SK-MEL-5 (cell line): ENCODE results near the gene HOXD9. TPM values are rescaled to one million over a fixed set of nuclear protein-coding genes. Genes with fewer than 3 reads are reported as not detected.
A peak's percentile ranks its signal among the peaks of the same experiment; 100 is the strongest.

Experiments
- DNase-seq: peaks from one replicate; pipeline ENCODE4 v3.0.0-alpha.2; 2016; ENCODE audit warnings: low read depth, low spot score
- in situ Hi-C: cut with HindIII; loops from 2 replicates; pipeline ENCODE4 v1.10.0; 2016; ENCODE audit warnings: low sequenced_read_pairs, high pct_unique_total_duplicates, low pct_unique_long_range_greater_than_20kb
- polyA plus RNA-seq, 2 experiments: library from polyadenylated mRNA; depleted of rRNA; stranded (reverse); fragments of >200 nt; gene quantifications; 2 replicates each; pipeline ENCODE4 v1.2.3, GENCODE V29; 2015
- total RNA-seq: library from RNA; depleted of rRNA; stranded (reverse); fragments of >200 nt; shearing (Covaris generic); gene quantifications from 2 replicates; pipeline ENCODE4 v1.2.3, GENCODE V29; 2014; rRNA removed

The HOXD9 gene
- 0.18 and 0.59 TPM in 2 replicates for total RNA-seq
- 0.85 TPM in 2 replicates for polyA plus RNA-seq (2015; cell fraction: cytosol; rRNA removed)
- 2.3 and 4.1 TPM in 2 replicates for polyA plus RNA-seq (2015; cell fraction: nucleus; rRNA removed)

DNA sequence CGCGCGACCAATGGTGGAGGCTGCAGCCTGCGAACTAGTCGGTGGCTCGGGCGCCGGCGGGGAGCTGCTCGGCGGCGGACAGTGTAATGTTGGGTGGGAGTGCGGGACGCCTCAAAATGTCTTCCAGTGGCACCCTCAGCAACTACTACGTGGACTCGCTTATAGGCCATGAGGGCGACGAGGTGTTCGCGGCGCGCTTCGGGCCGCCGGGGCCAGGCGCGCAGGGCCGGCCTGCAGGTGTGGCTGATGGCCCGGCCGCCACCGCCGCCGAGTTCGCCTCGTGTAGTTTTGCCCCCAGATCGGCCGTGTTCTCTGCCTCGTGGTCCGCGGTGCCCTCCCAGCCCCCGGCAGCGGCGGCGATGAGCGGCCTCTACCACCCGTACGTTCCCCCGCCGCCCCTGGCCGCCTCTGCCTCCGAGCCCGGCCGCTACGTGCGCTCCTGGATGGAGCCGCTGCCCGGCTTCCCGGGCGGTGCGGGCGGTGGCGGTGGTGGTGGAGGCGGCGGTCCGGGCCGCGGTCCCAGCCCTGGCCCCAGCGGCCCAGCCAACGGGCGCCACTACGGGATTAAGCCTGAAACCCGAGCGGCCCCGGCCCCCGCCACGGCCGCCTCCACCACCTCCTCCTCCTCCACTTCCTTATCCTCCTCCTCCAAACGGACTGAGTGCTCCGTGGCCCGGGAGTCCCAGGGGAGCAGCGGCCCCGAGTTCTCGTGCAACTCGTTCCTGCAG is at the start of gene HOXD9:
HOXD9 (plus strand) TSS at position 37 of the 728 bp plus-strand sequence; CDS start at position 87, 50 bp downstream.
- DNase-seq: no peak
- in situ Hi-C loops: no loop called here

DNA sequence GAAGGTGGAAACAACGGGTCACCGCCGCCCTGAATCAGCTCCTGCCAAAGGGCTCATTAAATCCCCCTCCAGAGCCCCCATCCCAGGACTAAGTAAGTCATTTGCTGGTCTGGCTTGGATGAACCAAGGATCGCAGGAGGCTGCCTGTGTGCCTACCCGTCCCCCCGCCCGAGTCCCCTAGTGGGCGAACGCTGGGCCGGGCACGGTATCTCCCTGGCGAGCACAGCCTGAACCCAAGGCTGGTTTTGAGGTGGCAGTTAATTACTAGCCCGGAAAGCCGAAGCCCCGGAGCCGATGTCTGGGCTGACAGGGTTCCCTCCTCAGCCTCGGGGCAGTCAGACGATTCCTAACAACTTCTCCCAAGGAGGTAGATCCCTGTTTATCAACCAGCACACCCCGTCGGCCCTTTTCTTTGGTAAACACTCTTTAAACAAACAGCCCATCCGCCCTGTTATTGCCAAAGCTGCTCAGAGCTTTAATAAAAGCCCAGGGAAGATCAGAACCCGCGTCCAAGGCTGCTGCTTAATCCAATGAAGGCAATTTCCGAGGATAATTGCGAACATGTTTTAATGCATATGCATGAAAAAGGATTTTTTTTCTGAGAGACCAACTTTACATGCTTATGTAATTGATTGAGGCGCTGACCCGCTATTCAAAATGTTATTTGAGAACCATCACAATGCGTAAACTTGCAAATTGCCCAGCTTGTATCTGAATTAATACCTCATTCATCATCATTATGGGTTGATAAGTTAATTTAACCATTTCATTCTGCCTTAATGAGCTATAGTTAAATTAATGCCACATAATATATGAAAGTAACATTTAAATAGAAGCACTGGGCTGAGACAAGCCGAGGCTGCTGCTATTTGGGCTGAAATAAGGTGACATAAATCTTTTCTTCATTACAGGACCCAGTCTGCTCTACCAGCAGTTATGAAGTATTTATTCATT is 49.3 kb upstream of the HOXD9 start:
- DNase-seq: no peak
- in situ Hi-C loops: no loop called here

DNA sequence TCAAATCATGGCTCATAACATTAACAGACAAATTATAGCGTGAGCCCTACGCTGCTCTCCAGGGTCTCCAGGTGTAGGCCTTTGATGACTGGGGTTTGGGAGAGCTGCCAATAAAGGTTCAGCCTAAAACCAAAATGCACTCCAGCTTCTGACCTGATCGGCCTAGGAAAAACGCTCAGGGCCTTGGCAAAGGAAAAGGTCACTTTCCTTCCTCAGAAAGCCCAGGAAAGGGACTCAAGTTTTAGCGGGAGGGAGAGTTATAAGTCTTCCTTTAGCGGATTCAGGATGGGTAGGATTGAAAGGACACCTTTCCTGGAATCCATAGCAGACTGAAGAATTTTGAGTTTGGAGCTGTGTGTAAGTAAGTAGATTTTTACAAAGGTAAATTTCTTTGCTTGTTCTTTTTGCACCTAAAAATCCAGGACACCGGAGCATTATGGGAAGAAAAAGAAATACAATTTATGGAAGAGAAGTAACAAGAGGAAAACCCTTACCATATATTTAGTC is 47.5 kb upstream of the HOXD9 start:
- in situ Hi-C loops: no loop called here
- DNase-seq: no peak

DNA sequence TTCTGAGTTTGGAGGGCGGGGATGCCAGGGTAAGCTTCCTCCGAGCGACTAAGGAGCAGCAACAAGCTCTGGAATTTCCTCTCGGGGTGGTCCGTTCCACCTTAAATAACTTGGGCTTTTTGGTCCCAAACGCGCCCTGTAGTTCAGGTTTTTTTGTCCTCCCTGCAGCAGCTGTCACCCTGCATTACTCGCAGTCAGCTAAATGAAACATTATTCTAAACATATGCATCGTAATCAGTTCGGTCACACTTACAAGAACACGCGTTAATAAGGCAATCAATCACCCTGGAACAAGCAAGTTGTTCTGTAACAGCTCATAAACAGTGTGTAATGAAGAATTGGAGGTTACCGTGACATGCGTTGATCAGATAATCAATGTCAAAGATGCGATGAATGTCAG is 47.0 kb upstream of the HOXD9 start:
- DNase-seq: no peak
- in situ Hi-C loops: no loop called here

DNA sequence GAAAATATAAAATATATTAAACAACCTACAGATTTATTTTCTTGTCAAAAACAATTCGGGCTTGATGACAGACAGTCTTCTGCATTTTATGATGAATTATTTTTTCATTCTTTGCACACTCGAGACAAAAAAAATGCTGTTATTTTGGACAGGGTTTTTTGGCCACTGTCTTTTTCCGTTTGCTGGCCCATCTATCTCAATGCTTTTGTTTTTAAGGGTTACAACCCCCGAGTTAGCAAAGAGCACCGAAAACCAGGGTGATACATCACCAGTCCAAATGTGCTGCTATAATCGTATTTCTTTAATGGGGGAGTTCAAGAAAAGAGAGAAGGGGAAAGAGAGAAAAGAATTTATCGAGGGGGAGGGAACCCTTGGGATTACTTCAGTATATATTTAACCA is 46.5 kb upstream of the HOXD9 start:
- in situ Hi-C loops: no loop called here

DNA sequence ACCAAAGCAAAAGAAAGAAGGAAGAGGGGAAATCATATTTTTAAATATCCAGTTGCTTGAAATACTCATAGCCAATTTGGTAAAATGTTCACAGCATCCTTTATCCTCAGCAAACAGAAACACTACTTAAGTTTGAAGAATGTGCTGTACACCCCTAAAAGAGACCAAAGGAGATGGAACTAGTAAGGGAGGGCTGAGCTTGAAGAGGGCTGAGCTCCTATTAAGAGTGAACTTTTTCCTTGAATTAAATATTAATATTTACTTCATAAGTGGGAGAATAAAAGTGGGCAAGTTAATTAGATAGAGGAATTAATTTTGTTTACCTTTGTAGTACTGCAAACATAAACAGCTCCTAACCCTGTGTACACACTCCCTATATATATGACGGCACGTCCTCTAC is 45.7 kb upstream of the HOXD9 start:
- in situ Hi-C loops: no loop called here
- no peak for DNase-seq

More for the DNA sequence above, 46.5 kb upstream of the HOXD9 start:
- no peak for DNase-seq

DNA sequence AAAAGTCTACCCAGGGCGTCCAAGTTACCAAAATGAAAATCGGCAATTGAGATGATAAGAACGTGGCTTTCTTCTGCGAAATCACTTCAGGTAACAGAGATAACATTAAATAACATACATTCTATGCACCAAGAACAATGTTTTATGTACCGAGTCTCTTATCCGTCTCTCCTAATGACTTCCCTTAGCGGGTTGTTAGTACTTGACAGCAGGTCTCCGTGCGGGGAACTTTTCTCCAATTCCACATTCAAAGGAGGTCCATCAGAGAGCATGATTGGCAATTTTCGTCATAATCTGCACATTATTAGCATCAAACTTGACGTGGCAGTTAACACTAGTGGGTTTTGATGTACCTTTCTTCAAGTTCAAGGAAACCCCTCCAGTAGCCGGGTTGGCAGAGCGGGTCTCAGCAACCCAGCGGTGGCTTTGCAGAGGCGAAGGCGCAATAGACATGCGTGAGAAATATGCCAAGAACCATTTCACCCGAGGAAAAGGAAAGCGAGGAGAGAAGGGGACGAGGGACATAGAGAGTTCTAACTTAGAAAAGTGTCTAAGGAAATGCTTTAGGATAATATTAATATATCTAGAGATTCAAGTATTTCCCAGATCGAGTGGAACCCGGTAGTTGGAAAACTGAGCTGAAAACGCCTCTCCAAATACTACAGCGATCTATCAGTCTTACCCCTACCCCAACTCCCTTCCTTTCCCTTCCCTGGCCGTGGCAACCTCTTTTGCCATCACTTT is 43.8 kb upstream of the HOXD9 start:
- no peak for DNase-seq
- in situ Hi-C loops: no loop called here

DNA sequence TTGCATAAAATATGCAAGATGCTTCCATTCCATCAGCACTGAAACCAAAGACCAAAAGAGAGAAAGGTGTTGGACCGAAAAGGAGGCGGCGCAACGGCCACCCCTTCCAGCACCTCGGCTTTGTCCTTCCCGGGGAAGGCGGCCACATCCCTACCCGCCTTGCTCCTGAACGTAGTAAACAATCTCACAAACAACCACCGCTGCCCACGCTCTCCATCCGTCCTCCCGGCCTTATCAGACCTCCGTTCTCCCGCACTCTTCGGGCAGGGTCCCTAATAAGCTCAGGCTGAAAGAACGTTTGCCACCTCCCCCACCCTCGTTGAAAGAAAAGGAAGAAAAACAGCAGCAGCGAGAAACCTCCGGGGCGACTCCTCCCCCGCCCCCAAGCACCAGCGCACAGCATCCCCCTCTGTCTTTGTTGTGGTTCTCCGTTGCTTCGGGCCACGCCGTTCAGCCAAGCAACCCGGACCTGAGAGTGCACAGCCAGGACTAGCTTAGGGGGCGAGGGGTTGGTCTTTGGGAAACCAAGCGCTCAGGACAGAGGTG is 43.2 kb upstream of the HOXD9 start:
- no peak for DNase-seq
- in situ Hi-C loops: no loop called here

DNA sequence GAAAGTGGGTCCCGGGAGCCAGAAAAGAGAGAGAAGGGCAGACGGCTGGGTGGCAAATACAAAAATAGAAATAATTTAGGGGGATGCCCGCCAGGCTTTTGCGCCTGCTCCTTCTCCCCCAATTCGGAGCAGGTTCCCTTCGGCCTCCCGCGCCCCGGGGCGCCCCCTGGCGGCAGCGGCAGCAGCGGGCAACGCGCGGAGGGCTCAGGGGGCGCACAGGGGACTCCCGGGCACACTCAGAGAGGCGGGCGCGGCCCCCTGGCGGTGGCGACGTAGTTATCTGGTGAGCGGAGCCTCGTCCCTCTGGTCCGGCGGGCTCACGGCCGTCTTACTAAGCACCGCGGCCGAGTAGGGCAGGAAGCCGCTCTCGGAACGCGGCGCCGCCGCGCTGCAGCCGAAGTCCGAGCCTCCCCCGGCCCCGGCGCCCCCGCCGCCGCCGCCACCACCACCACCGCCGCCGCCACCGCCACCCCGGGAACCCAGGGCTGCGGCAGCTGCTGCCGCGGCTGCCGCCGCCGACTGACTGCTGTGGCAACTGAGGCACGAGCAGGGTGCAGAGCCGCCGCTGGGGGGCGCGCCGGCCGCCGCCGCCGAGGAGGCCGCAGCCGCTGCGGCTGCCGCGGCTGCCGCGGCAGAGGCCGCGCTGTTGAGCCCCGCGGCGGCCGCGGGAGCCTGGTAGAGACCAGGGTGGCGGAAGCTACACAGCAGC is 42.5 kb upstream of the HOXD9 start:
- in situ Hi-C loops: no loop called here
- DNase-seq: peak; percentile 85

DNA sequence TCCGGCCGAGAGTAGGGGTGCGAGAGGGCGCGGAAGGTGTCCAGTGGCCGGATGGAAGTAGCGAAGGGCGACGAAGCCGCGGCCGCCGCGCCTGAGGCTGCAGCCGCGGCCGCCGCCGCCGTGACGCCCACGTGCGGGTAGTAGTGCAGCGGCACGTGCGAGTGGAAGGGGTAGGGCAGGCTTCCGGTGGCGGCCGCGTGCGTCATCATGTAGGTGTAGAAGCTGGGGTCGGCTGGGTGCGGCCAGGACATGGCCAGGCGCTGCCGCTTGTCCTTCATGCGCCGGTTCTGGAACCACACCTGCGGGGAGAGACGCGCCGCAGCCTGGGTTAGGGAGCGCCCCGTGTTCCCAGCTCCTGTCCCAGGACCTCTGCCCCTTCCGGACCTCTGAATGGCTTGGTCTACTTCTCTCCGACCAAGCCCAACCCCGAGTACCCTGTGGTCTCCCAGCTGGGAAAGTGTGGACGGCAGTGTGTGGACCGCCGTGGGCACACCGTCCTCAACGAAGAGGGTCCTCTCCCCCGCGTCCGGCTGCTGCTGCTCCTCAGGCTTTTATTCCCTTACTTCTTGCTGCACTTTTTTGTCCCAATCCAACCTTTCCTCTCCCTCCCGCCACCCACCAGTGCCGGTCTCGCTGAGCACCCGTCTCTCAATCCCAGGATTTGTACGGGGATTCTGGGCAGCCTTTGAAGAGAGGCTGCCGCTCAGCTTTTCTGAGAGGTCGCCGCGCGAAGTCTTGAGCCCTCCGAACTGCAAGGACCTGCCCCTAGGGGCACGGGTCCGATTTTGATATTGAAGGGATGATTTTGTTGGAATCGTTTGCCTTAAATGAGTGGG is 41.8 kb upstream of the HOXD9 start:
- no peak for DNase-seq
- in situ Hi-C loops: no loop called here

DNA sequence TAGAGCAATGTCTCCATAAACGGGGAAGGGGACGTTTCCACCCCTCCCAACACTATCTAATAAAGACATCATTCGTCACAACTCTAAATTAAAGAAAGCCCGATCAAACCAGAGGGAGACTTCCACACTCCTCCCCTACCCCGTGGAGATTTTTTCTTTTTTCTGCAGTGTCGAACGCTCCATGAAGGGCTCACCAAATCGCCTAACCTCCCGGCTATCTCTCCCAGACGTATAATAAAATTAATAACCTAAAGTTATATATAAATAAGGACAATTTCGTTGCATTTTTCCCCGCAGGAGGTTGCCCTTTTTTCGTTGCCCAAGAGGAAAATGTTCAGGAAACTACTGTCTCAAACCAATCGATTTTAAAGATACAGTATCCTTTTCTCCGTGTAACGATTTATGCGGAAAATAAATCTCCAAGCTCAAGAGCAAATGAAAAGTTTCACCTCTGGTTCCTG is 41.1 kb upstream of the HOXD9 start:
- in situ Hi-C loops: no loop called here
- DNase-seq: no peak

DNA sequence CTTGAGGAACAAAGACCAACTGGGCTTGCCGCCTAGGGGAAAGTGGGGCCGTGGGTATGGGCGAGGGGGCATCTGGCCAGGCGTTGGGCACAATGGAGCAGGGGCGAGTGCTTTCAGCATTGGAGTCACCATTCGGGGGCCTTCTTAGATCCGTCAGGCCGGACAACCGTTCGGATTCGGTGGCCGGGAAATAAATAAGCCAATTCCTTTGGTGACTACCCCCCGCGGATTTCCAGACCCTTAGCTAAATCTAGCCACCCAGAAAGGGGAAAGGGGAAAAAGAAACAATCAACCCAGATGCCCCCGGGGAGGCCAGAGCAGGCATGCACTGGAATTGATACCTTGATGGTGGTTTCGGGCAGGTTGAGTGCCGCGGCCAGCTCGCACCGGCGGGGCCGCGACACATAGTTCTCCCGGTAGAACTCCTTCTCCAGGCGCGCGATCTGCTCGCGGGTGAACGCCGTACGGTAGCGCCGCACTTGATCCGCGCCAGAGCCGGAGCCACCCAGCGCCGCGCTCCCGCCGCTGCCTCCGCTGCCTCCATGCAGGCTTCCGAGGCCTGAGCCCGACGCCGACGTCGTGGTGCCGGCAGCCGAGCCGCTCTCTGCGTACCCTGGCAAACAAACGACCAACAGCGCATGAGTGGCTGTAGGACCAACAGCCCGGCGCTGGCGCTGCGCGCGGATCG is 40.5 kb upstream of the HOXD9 start:
- no peak for DNase-seq
- in situ Hi-C loops: no loop called here

DNA sequence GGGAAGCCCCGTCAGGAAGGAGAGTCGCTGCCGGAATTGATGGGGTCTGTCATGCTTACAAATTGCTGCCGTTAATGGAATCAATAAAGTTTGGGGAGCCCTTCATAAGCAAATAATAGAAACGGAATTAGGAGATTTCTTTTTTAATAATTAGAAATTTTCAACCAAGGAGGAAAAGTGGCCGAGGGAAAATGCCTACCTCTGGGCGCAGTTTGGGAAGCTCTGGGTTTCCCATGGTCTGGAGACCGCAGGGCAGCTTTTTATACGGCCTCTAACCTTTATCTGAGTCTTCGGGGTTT is 40.0 kb upstream of the HOXD9 start:
- in situ Hi-C loops: no loop called here
- DNase-seq: no peak

DNA sequence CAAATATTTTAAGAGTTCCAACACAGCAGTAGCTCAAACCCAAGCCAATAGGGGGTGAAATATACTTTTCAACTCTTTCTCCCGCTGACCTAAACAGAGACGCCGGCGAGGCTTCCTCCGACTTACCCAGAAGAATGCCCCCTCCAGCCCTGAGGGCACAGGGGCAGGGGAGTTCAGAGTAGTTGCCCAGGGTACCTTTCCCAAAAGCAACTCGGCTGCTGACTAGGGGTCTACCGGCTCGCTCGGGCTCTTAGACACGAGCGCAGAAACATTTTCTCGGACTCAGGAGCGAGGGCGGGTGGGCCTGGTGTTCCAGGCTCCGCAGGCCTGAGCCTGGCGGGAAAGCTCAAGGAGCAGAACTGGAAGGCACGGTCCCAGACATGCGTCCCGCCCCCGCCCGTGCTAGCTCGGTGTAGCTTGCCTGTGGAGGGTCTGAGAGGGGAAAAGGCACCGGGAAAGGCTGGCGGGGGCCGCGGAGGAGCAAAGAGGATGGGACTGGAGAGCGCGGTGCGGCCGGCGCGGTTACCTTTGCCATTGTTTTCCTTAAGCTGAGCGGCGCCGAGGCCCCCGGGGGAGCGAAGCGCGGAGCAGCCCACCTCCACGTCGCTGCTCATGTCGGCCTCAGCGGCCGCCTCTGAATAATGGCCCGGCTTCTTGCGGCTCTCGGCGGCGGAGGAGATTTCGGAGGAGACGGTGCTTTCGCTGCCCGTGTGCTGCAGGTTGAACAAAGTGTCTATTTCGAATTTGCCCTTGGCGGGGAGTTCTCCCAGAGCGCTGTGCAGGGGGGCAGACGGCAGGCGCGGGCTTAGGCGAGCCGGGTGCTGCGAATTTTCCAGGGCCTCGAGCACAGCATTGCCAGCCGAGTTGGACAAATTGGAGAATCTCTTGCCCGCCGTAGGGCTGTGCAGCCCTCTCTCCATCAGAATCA is 39.4 kb upstream of the HOXD9 start:
- DNase-seq: no peak
- in situ Hi-C loops: no loop called here

DNA sequence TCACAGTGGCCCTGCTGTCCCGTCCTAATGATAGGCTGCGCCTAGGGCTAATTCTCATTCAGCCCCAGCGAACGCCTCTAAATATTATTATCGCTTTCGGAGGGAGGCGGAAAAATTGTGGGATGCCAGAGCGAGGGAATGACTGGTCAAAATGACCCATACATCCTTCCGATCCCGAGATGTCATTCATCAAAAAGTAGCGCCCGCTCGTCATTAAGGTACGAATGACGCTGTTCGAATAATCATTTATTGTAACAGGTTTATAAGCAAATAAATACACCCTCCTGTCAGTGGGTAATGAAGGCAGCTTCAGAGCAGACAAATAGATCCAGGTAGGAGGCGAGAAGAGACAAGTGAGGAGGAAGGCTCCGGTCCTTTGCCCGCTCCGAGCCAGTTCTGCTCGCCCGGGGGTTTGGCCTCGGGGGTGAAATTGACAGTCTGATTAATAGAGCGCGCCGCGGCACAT is 38.7 kb upstream of the HOXD9 start, which contains the start of gene EVX2:
EVX2 (minus strand) TSS at position 167 of the 466 bp plus-strand sequence. CDS start 186 bp downstream, outside the sequence.
- no peak for DNase-seq
- in situ Hi-C loops: no loop called here
